Measurements from ENCODE around the gene CTNND1.

The CTNND1 gene

DNA sequence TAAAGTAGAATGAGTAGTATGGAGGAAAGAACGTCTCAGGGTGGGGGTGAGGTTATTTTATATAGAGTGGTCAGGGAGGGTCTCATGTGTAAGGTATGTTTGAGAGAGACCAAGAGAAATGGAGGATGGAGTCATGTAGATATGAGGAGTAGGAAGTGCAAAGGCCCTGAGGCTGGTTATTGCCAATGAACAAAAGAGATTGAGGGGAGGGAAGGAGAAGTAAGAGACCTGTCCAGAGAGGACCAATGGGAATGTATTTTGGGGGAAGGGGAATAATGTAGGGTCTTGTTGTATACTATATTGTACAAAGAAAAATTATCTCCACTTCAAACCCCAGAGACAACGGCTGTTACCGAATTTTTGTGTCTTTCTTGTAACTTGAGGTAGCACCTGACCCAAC lies 9.8 kb downstream of the CTNND1 start:
- H3K4me2 ChIP-seq (ENCODE audit: low read depth, low read length, poor library complexity, severe bottlenecking) = no peak overlapping the region
- H3F3A ChIP-seq (ENCODE audit: insufficient read depth) = no peaks in the 10 kb centered on the region
- no peak overlapping the region for H3K4me3 ChIP-seq (ENCODE audit: insufficient read depth, low read length, poor library complexity, severe bottlenecking)
- no peak overlapping the region for H3K27ac ChIP-seq (ENCODE audit: low read depth, low read length)
- H3K27me3 ChIP-seq (ENCODE audit: low read length) = no peaks in the 10 kb centered on the region
- no peak for TF ChIP-seq EZH2phosphoT487 (conservative IDR thresholded peaks at IDR 0.05; ENCODE audit: low read length)
- TF ChIP-seq, protein P1, sequence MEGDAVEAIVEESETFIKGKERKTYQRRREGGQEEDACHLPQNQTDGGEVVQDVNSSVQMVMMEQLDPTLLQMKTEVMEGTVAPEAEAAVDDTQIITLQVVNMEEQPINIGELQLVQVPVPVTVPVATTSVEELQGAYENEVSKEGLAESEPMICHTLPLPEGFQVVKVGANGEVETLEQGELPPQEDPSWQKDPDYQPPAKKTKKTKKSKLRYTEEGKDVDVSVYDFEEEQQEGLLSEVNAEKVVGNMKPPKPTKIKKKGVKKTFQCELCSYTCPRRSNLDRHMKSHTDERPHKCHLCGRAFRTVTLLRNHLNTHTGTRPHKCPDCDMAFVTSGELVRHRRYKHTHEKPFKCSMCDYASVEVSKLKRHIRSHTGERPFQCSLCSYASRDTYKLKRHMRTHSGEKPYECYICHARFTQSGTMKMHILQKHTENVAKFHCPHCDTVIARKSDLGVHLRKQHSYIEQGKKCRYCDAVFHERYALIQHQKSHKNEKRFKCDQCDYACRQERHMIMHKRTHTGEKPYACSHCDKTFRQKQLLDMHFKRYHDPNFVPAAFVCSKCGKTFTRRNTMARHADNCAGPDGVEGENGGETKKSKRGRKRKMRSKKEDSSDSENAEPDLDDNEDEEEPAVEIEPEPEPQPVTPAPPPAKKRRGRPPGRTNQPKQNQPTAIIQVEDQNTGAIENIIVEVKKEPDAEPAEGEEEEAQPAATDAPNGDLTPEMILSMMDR (IDR thresholded peaks at IDR 0.05; ENCODE audit: insufficient read depth, low read length, poor library complexity, severe bottlenecking) = no peak
- no peaks in the 10 kb centered on the region for H3K79me2 ChIP-seq (ENCODE audit: insufficient read depth, low read length)
- H3K9me3 ChIP-seq (ENCODE audit: insufficient read depth, low read length) = no peaks in the 10 kb centered on the region
- no peak overlapping the region for H2AFZ ChIP-seq (ENCODE audit: low read depth, low read length, severe bottlenecking)
- no peaks in the 10 kb centered on the region for H3K9me2 ChIP-seq (replicated peaks; ENCODE audit: insufficient read depth, low read length)
- H3K36me3 ChIP-seq (ENCODE audit: low read length) = no peaks in the 10 kb centered on the region
- no peaks in the 10 kb centered on the region for H4K20me1 ChIP-seq (ENCODE audit: low read depth, low read length)
- no peak overlapping the region for H3K9ac ChIP-seq (ENCODE audit: low read length)

DNA sequence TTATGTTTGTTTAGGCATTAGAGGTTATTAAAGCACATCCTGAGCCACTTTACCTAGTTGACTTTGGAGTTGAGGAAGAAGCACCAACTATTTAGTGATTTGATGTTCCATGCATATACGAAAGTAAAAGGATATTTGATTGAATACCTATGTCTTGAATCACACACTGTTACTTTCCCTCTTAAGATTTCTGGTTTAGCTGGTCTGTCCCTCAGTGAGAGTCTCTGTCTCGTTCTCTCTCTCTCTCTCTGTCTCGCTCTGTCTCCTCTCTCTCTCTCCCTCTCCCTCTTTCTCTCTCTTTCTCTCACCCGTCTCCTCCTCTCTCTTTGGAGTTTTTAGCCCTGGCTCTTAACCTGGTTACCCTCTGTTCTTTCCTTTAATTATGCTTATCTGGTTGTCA lies 11.0 kb downstream of the CTNND1 start:
- H3F3A ChIP-seq (ENCODE audit: insufficient read depth) = no peaks in the 10 kb centered on the region
- no peaks in the 10 kb centered on the region for H4K20me1 ChIP-seq (ENCODE audit: low read depth, low read length)
- no peak overlapping the region for H3K4me2 ChIP-seq (ENCODE audit: low read depth, low read length, poor library complexity, severe bottlenecking)
- no peaks in the 10 kb centered on the region for H3K9me2 ChIP-seq (replicated peaks; ENCODE audit: insufficient read depth, low read length)
- H2AFZ ChIP-seq (ENCODE audit: low read depth, low read length, severe bottlenecking) = no peak overlapping the region
- TF ChIP-seq, protein P1 (IDR thresholded peaks at IDR 0.05; ENCODE audit: insufficient read depth, low read length, poor library complexity, severe bottlenecking) = no peak
- no peak for TF ChIP-seq EZH2phosphoT487 (conservative IDR thresholded peaks at IDR 0.05; ENCODE audit: low read length)
- no peak overlapping the region for H3K9ac ChIP-seq (ENCODE audit: low read length)
- no peaks in the 10 kb centered on the region for H3K27me3 ChIP-seq (ENCODE audit: low read length)
- H3K9me3 ChIP-seq (ENCODE audit: insufficient read depth, low read length) = no peaks in the 10 kb centered on the region
- H3K36me3 ChIP-seq (ENCODE audit: low read length) = no peaks in the 10 kb centered on the region
- no peak overlapping the region for H3K4me3 ChIP-seq (ENCODE audit: insufficient read depth, low read length, poor library complexity, severe bottlenecking)
- H3K79me2 ChIP-seq (ENCODE audit: insufficient read depth, low read length) = no peaks in the 10 kb centered on the region
- H3K27ac ChIP-seq (ENCODE audit: low read depth, low read length) = no peak overlapping the region

DNA sequence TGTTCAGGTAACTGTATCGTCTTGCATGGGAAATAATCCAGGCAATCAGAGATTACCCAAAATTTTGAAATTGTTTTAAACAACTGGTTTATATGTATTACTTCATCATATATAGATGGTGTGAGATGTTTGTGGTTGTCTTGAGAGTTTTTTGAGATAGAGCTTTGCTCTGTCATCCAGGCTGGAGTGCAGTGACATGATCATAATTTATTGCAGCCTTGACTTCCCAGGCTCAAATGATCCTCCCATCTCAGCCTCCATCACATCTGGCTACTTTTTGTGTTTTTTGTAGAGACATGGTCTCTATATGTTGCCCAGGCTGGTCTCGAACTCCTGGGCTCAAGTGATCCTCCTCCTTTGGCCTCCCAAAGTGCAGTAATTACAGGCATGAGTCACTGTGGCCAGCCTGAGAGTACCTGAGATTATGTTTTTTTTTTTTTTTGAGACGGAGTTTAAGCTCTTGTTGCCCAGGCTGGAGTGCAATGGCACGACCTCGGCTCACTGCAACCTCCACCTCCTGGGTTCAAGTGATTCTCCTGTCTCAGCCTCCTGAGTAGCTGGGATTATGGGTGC lies 11.5 kb downstream of the CTNND1 start:
- H3K79me2 ChIP-seq (ENCODE audit: insufficient read depth, low read length) = no peaks in the 10 kb centered on the region
- no peaks in the 10 kb centered on the region for H3K9me2 ChIP-seq (replicated peaks; ENCODE audit: insufficient read depth, low read length)
- no peaks in the 10 kb centered on the region for H3F3A ChIP-seq (ENCODE audit: insufficient read depth)
- H3K36me3 ChIP-seq (ENCODE audit: low read length) = no peaks in the 10 kb centered on the region
- no peaks in the 10 kb centered on the region for H4K20me1 ChIP-seq (ENCODE audit: low read depth, low read length)
- no peak for TF ChIP-seq EZH2phosphoT487 (conservative IDR thresholded peaks at IDR 0.05; ENCODE audit: low read length)
- TF ChIP-seq, protein P1 (IDR thresholded peaks at IDR 0.05; ENCODE audit: insufficient read depth, low read length, poor library complexity, severe bottlenecking) = no peak
- no peaks in the 10 kb centered on the region for H3K9me3 ChIP-seq (ENCODE audit: insufficient read depth, low read length)
- H3K27ac ChIP-seq (ENCODE audit: low read depth, low read length) = no peak overlapping the region
- H3K9ac ChIP-seq (ENCODE audit: low read length) = no peak overlapping the region
- H3K4me3 ChIP-seq (ENCODE audit: insufficient read depth, low read length, poor library complexity, severe bottlenecking) = no peak overlapping the region
- H3K27me3 ChIP-seq (ENCODE audit: low read length) = no peaks in the 10 kb centered on the region
- H2AFZ ChIP-seq (ENCODE audit: low read depth, low read length, severe bottlenecking) = no peak overlapping the region
- H3K4me2 ChIP-seq (ENCODE audit: low read depth, low read length, poor library complexity, severe bottlenecking) = no peak overlapping the region

Measured in SU-DHL-6 (cell line).